ENCODE results near the gene GFM1.

DNA sequence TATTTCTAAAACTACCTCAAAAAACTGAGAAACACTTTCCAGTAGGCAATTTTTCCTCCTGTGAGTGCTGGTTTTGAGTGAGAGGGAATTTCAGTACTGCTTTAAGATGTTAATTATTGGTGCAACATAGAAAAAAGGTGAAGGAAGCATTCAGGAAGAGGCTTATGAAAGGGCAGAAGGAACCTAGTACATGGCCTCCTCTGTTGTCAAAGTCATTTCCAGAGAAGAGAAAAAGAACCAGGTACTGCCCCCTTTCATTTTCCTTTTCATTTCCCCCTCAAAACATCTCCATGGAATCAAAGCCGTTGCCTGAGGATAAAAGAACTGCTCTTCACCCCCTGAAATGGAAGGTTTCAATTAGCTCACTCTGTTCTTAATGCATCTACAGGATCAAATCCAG is 68.1 kb downstream of the GFM1 start:
- TF ChIP-seq, protein P1, sequence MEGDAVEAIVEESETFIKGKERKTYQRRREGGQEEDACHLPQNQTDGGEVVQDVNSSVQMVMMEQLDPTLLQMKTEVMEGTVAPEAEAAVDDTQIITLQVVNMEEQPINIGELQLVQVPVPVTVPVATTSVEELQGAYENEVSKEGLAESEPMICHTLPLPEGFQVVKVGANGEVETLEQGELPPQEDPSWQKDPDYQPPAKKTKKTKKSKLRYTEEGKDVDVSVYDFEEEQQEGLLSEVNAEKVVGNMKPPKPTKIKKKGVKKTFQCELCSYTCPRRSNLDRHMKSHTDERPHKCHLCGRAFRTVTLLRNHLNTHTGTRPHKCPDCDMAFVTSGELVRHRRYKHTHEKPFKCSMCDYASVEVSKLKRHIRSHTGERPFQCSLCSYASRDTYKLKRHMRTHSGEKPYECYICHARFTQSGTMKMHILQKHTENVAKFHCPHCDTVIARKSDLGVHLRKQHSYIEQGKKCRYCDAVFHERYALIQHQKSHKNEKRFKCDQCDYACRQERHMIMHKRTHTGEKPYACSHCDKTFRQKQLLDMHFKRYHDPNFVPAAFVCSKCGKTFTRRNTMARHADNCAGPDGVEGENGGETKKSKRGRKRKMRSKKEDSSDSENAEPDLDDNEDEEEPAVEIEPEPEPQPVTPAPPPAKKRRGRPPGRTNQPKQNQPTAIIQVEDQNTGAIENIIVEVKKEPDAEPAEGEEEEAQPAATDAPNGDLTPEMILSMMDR (IDR thresholded peaks at IDR 0.05) = no peak
- TF ChIP-seq POLR2AphosphoS5 (IDR thresholded peaks at IDR 0.05) = no peak

Data from transverse colon (tissue), 4 donors.